GM12878 (cell line): ENCODE data around the gene YES1. TPM values are rescaled to one million over a fixed set of nuclear protein-coding genes. Genes with fewer than 3 reads are reported as not detected.

ENCODE experiments used
- E2F4 ChIP-seq: IDR thresholded peaks from 2 replicates; pipeline ENCODE4 v1.6.1; 2012; ENCODE audit warnings: low read depth, low read length, improper control_type of control experiment
- POU2F2 ChIP-seq: IDR thresholded peaks from 3 replicates; pipeline ENCODE4 v1.6.1; 2011; ENCODE audit warnings: low read depth, mild to moderate bottlenecking, low read length, borderline replicate concordance
- SKIL ChIP-seq: fragments of 450-650 bp; IDR thresholded peaks from 2 replicates; pipeline ENCODE4 v1.6.1; 2017; ENCODE audit warnings: mild to moderate bottlenecking, low read depth, inconsistent platforms; ENCODE audit not compliant: poor library complexity, severe bottlenecking
- SMAD5 ChIP-seq: IDR thresholded peaks from 2 replicates; pipeline ENCODE4 v1.6.1; 2016; ENCODE audit warnings: antibody characterized with exemption, low read depth
- ZNF622 ChIP-seq: fragments of 450-650 bp; IDR thresholded peaks from 2 replicates; pipeline ENCODE4 v1.6.1; 2017; ENCODE audit warnings: mild to moderate bottlenecking, inconsistent platforms
- ZNF687 ChIP-seq: fragments of 450-650 bp; IDR thresholded peaks from 2 replicates; pipeline ENCODE4 v1.6.1; 2017; ENCODE audit warnings: mild to moderate bottlenecking, moderate library complexity
- polyA plus RNA-seq, 11 experiments: library from polyadenylated mRNA; depleted of rRNA in 4 of 11; unstranded in 6 of 11; stranded (reverse) in 5 of 11; fragments of >200 nt; fragmentation: Nextera tagmentation in 4 of 11; fragmentation: Illumina TruSeq in 1 of 11; extraction: Ambion mirVana in 4 of 11; extraction: Trizol in 1 of 11; gene quantifications; 1 replicate in 1 of 11; 2 replicates in 10 of 11; pipeline versions ENCODE4 v1.2.1 to v1.2.3, GENCODE V29; 2011 to 2016; ENCODE audit warnings: inconsistent platforms in 2 of 11, missing spikeins in 2 of 11, low read depth in 1 of 11
- total RNA-seq, 4 experiments: library from RNA; depleted of rRNA in 3 of 4; stranded (reverse); fragments of >200 nt in 3 of 4; fragmentation: Illumina TruSeq in 1 of 4; extraction: Trizol in 1 of 4; gene quantifications; 2 replicates each; pipeline versions ENCODE4 v1.2.1 to v1.2.3, GENCODE V29; 2013 to 2021

YES1 gene
- total and polyA plus RNA-seq, 10 of the 15 experiments (the other 5 are each of a cell fraction or from before 2014, with no cell fraction given) = 2.3 to 7.9 (median 5.8) TPM

GRCh38 chr18:770583-770961 is 41.5 kb downstream of the YES1 start (continued):
- no peak for TF ChIP-seq ZNF687
- TF ChIP-seq E2F4 = no peak
- no peak for TF ChIP-seq SMAD5
- no peak for TF ChIP-seq SKIL
- TF ChIP-seq ZNF622 = no peak
- no peak for TF ChIP-seq POU2F2
